K562 (cell line): ENCODE results near the gene GNS. TPM values are rescaled to one million over a fixed set of nuclear protein-coding genes. Genes with fewer than 3 reads are reported as not detected.

Experiments
- PBX2 ChIP-seq, 2 experiments: IDR thresholded peaks in 1 of 2; conservative IDR thresholded peaks in 1 of 2; 2 replicates each; pipeline ENCODE4 v1.6.1; 2016; ENCODE audit warnings: low read depth in 2 of 2, mild to moderate bottlenecking in 1 of 2, missing compliant biosample characterization in 1 of 2, missing genetic modification characterization in 1 of 2, moderate library complexity in 1 of 2
- POLR2AphosphoS5 ChIP-seq: IDR thresholded peaks from 2 replicates; pipeline ENCODE4 v1.6.1; 2011; ENCODE audit warnings: mild to moderate bottlenecking, low read depth, low read length, moderate library complexity; ENCODE audit not compliant: control insufficient read depth, insufficient read depth
- VEZF1 ChIP-seq: fragments of 200-800 bp; sonication (Bioruptor generic); IDR thresholded peaks from 2 replicates; pipeline ENCODE4 v1.6.1; 2017; ENCODE audit warnings: missing genetic modification characterization, missing compliant biosample characterization
- ZNF384 ChIP-seq: IDR thresholded peaks from 2 replicates; pipeline ENCODE4 v1.6.1; 2012; ENCODE audit warnings: low read depth, low read length, improper control_type of control experiment
- polyA plus RNA-seq, 8 experiments: library from polyadenylated mRNA; depleted of rRNA in 4 of 8; stranded (reverse) in 5 of 8; unstranded in 3 of 8; fragments of >200 nt; fragmentation: Nextera tagmentation in 2 of 8; fragmentation: Illumina TruSeq in 1 of 8; extraction: Ambion mirVana in 2 of 8; extraction: Trizol in 1 of 8; gene quantifications; 2 replicates each; pipeline versions ENCODE4 v1.2.1 to v1.2.3, GENCODE V29; 2011 to 2014; ENCODE audit warnings: inconsistent platforms in 1 of 8, missing spikeins in 1 of 8
- total RNA-seq, 7 experiments: library from RNA; depleted of rRNA in 6 of 7; stranded (reverse); fragments of >200 nt in 6 of 7; fragmentation: Illumina TruSeq in 2 of 7; extraction: Trizol in 2 of 7; gene quantifications; 2 replicates each; pipeline versions ENCODE4 v1.2.1 to v1.2.3, GENCODE V29; 2011 to 2021; ENCODE audit warnings: low replicate concordance in 1 of 7

Gene GNS
- total and polyA plus RNA-seq, 9 of the 15 experiments (the other 6 are each of a cell fraction or from before 2014, with no cell fraction given), result 4.6 to 30.3 (median 18.9) TPM

- TF ChIP-seq PBX2 (CRISPR knock-in tag; IDR thresholded peaks at IDR 0.05; ENCODE audit: low read depth), result no peak
- TF ChIP-seq PBX2 (tag; conservative IDR thresholded peaks at IDR 0.05; ENCODE audit: low read depth), result peak; percentile 80
- TF ChIP-seq POLR2AphosphoS5, result no peak
- peak; percentile 96 for TF ChIP-seq ZNF384
- peak; percentile 36; the same call in 1 of the 2 replicates for TF ChIP-seq VEZF1
- TF ChIP-seq, all 486 proteins: peak for 6
Observed at GRCh38 chr12:64782191-64782876, 23.1 kb upstream of the GNS start (continued).
